HepG2 (cell line): ENCODE data around the gene COX14. TPM values are rescaled to one million over a fixed set of nuclear protein-coding genes. Genes with fewer than 3 reads are reported as not detected.
A peak's percentile ranks its signal among the peaks of the same experiment; 100 is the strongest.

Experiments used
- ATAC-seq: fragments of 200-7000 bp; cut with Tn5 transposase; 3 replicates; pipeline ENCODE4 v1.9.1; 2020; ENCODE audit warnings: mild to moderate bottlenecking, moderate library complexity
- BruUV-seq: library from RNA; stranded (reverse); fragments of 400-500 nt; replicated peaks from 2 replicates; lab custom pipeline; 2021; lab: Mats Ljungman, UMichigan
- CTCF ChIA-PET: fragments of 300-600 bp; formaldehyde crosslinking; extraction: SDS; loops from one replicate; lab custom pipeline; 2021; ENCODE audit warnings: low total read pairs, inconsistent platforms, low intra/inter-chr PET ratio; lab: Yijun Ruan, JAX
- POLR2A ChIA-PET: fragments of 350-600 bp; sonication (Branson Sonifier 250); formaldehyde crosslinking; loops from one replicate; lab custom pipeline; 2020; ENCODE audit warnings: antibody characterized with exemption, inconsistent platforms; lab: Yijun Ruan, JAX
- DNase-seq: peaks from one replicate; pipeline ENCODE4 v3.0.0-alpha.2; 2015; ENCODE audit warnings: low spot score
- FAIRE-seq: peaks from 3 replicates; lab custom pipeline; 2011; peaks lifted over from hg19 to GRCh38; lab: Jason Lieb, UNC
- H2AFZ ChIP-seq: one replicate; pipeline ENCODE4 v1.6.1; 2011; ENCODE audit warnings: low read length, inconsistent platforms
- H3K27ac ChIP-seq: fragments of 300-600 bp; 3 replicates; pipeline ENCODE4 v1.8.0; 2011; ENCODE audit warnings: mixed run types, mild to moderate bottlenecking, mixed read lengths, low read length, inconsistent platforms; ENCODE audit not compliant: insufficient read depth; ENCODE audit errors: extremely low read length
- H3K27me3 ChIP-seq, 2 experiments: fragments of 200-600 bp in 1 of 2; 2 replicates in 1 of 2; 3 replicates in 1 of 2; pipeline versions ENCODE4 v1.6.0 to v1.8.0; 2011; ENCODE audit warnings: low read length in 2 of 2, mild to moderate bottlenecking in 2 of 2, moderate library complexity in 2 of 2, inconsistent platforms in 1 of 2; ENCODE audit not compliant: insufficient read depth in 2 of 2, control insufficient read depth in 1 of 2
- H3K36me3 ChIP-seq, 2 experiments: fragments of 200-600 bp in 1 of 2; replicated peaks in 1 of 2; 2 replicates in 1 of 2; 3 replicates in 1 of 2; pipeline versions ENCODE4 v1.5.1 to v1.8.0; 2011; ENCODE audit warnings: low read length in 2 of 2, inconsistent platforms in 1 of 2; ENCODE audit not compliant: insufficient read depth in 2 of 2, control insufficient read depth in 1 of 2
- H3K4me1 ChIP-seq: 2 replicates; pipeline ENCODE4 v1.5.1; 2012; ENCODE audit warnings: low read length, inconsistent platforms; ENCODE audit not compliant: insufficient read depth
- H3K4me2 ChIP-seq: 2 replicates; pipeline ENCODE4 v1.6.0; 2011; ENCODE audit warnings: low read depth, low read length, inconsistent platforms
- H3K4me3 ChIP-seq, 3 experiments: fragments of 200-600 bp in 1 of 3; sonication (generic), shearing (Covaris generic) in 1 of 3; replicated peaks in 1 of 3; 2 replicates each; pipeline ENCODE4 v1.5.1; 2011 to 2016; ENCODE audit warnings: low read length in 3 of 3, inconsistent platforms in 2 of 3, low read depth in 2 of 3, mild to moderate bottlenecking in 2 of 3, control low read depth in 1 of 3, mixed read lengths in 1 of 3; ENCODE audit not compliant: insufficient read depth in 1 of 3
- H3K79me2 ChIP-seq: one replicate; pipeline ENCODE4 v1.6.1; 2011; ENCODE audit warnings: low read length, inconsistent platforms; ENCODE audit not compliant: insufficient read depth
- H3K9ac ChIP-seq: 2 replicates; pipeline ENCODE4 v1.6.0; 2011; ENCODE audit warnings: mild to moderate bottlenecking, low read depth, low read length, inconsistent platforms; ENCODE audit not compliant: insufficient read depth
- H3K9me3 ChIP-seq: 2 replicates; pipeline ENCODE4 v1.5.1; 2012; ENCODE audit warnings: mild to moderate bottlenecking, low read length
- H4K20me1 ChIP-seq: 2 replicates; pipeline ENCODE4 v1.6.0; 2011; ENCODE audit warnings: inconsistent platforms, mild to moderate bottlenecking, low read length, moderate library complexity; ENCODE audit not compliant: insufficient read depth
- IRX3 ChIP-seq: sonication (generic); formaldehyde crosslinking; IDR thresholded peaks from 2 replicates; pipeline ENCODE4 v1.8.1; 2023; ENCODE audit warnings: mild to moderate bottlenecking, low read depth, missing genetic modification reagents, borderline replicate concordance
- MAFF ChIP-seq: IDR thresholded peaks from 2 replicates; pipeline ENCODE4 v1.6.1; 2011; ENCODE audit warnings: low read depth, low read length, improper control_type of control experiment
- MAFK ChIP-seq, 2 experiments: IDR thresholded peaks in 1 of 2; conservative IDR thresholded peaks in 1 of 2; 2 replicates each; pipeline ENCODE4 v1.6.1; 2011; ENCODE audit warnings: improper control_type of control experiment in 2 of 2, low read length in 2 of 2
- MED1 ChIP-seq: sonication (generic); formaldehyde crosslinking; IDR thresholded peaks from 2 replicates; pipeline ENCODE4 v1.4.0; 2020; ENCODE audit warnings: missing genetic modification reagents
- POLR2A ChIP-seq, 2 experiments: IDR thresholded peaks; 2 replicates each; pipeline ENCODE4 v1.6.1; 2011; ENCODE audit warnings: low read depth in 2 of 2, low read length in 2 of 2, mild to moderate bottlenecking in 1 of 2, moderate library complexity in 1 of 2; ENCODE audit not compliant: insufficient read depth in 1 of 2
- TBP ChIP-seq: sonication (generic); formaldehyde crosslinking; IDR thresholded peaks from 2 replicates; pipeline ENCODE4 v1.5.0; 2020; ENCODE audit warnings: missing genetic modification reagents
- ZNF235 ChIP-seq: sonication (generic); formaldehyde crosslinking; IDR thresholded peaks from 2 replicates; pipeline ENCODE4 v1.8.1; 2023; ENCODE audit warnings: mild to moderate bottlenecking, missing genetic modification reagents, borderline replicate concordance
- ZNF260 ChIP-seq: sonication (generic); formaldehyde crosslinking; IDR thresholded peaks from 2 replicates; pipeline ENCODE4 v1.4.0; 2020; ENCODE audit warnings: missing genetic modification reagents, low read depth, mild to moderate bottlenecking, borderline replicate concordance
- ZNF34 ChIP-seq: sonication (generic); formaldehyde crosslinking; IDR thresholded peaks from 2 replicates; pipeline ENCODE4 v1.4.0; 2020; ENCODE audit warnings: mild to moderate bottlenecking, missing genetic modification reagents, borderline replicate concordance
- WGBS: methylation state at CpG from one replicate; pipeline ENCODE4 v1.1.6; 2017; ENCODE audit warnings: low lambda C conversion rate; 5-methylcytosine and 5-hydroxymethylcytosine counted together
- in situ Hi-C: cut with HindIII; loops from 2 replicates; pipeline ENCODE4 v1.10.0; 2017; ENCODE audit warnings: low pct_unique_long_range_greater_than_20kb; ENCODE audit not compliant: extremely low pct_ligation_motif_present
- intact Hi-C: fragments of 100-400 bp; cut with micrococcal nuclease; formaldehyde crosslinking; loops from one replicate; pipeline ENCODE4 v1.10.0; 2022; ENCODE audit not compliant: unreplicated experiment
- polyA plus RNA-seq, 8 experiments: library from polyadenylated mRNA; depleted of rRNA in 3 of 8; stranded (reverse) in 7 of 8; unstranded in 1 of 8; fragments of >200 nt; fragmentation: Illumina TruSeq in 4 of 8; extraction: Trizol in 4 of 8; gene quantifications; 2 replicates each; pipeline versions ENCODE4 v1.2.1 to v1.2.3, GENCODE V29; 2011 to 2016; ENCODE audit warnings: low read depth in 4 of 8, missing spikeins in 1 of 8, mixed read lengths in 1 of 8; ENCODE audit not compliant: insufficient read depth in 1 of 8
- total RNA-seq, 5 experiments: library from RNA; depleted of rRNA; stranded (reverse); fragments of >200 nt; fragmentation: Illumina TruSeq; extraction: Trizol; gene quantifications; 2 replicates each; pipeline ENCODE4 v1.2.3, GENCODE V29; 2016; ENCODE audit warnings: low read depth in 1 of 5
- TF ChIP-seq, protein P1 (sequence below): sonication (generic); formaldehyde crosslinking; IDR thresholded peaks from 2 replicates; pipeline ENCODE4 v1.5.0; 2020; ENCODE audit warnings: mild to moderate bottlenecking, missing genetic modification reagents
- TF ChIP-seq, protein P2 (sequence below): sonication (generic); formaldehyde crosslinking; IDR thresholded peaks from 2 replicates; pipeline ENCODE4 v1.5.1; 2020; ENCODE audit warnings: mild to moderate bottlenecking, missing genetic modification reagents, moderate library complexity

Gene COX14
- total and polyA plus RNA-seq, 2 of the 13 experiments (the other 11 are each of a cell fraction or from before 2014, with no cell fraction given) = 53.0 to 71.6 TPM

DNA sequence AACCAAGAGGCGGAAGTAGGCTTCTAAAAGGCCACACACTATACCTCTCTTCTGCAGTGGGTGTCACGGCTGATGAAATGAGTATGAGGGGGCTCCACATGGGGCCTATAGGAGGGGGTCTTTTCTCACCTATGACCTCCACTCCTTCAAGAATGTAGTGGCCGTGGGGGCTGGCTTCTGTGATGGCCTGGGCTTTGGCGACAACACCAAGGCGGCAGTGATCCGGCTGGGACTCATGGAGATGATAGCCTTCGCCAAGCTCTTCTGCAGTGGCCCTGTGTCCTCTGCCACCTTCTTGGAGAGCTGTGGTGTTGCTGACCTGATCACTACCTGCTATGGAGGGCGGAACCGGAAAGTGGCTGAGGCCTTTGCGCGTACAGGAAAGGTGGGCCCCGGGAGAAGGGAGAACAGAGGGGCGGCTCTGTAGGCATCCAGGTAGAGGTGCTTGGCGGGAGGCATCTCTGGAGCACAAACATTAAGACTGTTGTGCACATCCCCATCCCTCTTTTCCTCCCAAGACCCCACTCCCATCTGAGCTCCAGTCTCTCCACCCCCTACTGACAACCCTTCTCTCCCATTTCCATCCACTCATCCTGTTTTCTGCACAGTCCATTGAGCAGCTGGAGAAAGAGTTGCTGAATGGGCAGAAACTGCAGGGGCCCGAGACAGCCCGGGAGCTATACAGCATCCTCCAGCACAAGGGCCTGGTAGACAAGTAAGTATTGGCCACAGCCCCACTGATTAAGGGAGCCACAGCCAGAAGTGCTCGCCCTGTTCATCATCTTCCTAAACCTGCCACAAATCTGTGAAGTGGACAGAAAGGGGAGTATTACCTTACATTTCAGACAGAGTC, 4.4 kb upstream of the COX14 start:
- H3K36me3 ChIP-seq = no peaks in the 10 kb centered on the region
- ChIA-PET CTCF (no interaction called here), POLR2A (interaction anchor here (1.2 to 7.6 kb wide), 3 partner anchors 9 to 59 kb away, joined by 3 to 265 read pairs (median 60); partner anchors contain the start of genes CERS5 and SMARCD1)
- no peak overlapping the region for H3K4me2 ChIP-seq
- DNase-seq = no peak
- no TSS peak for BruUV-seq
- H3K27ac ChIP-seq = no peak overlapping the region
- in situ Hi-C loops (no loop called here), intact Hi-C loops (no loop called here)
- WGBS = over 99% methylated on average over 17 of the region's 17 CpGs
- no peak overlapping the region for H3K9ac ChIP-seq
- no peak overlapping the region for H2AFZ ChIP-seq
- no peak overlapping the region for H3K4me3 ChIP-seq
- FAIRE-seq = no peak
- no peaks in the 10 kb centered on the region; a peak in 1 of 5 replicates for H3K27me3 ChIP-seq
- H4K20me1 ChIP-seq = no peaks in the 10 kb centered on the region
- H3K79me2 ChIP-seq = peaks cover 4% of the 10 kb centered on the region
- H3K9me3 ChIP-seq = no peaks in the 10 kb centered on the region
- no peak for ATAC-seq
- TF ChIP-seq MED1 (CRISPR knock-in tag) (no peak), IRX3 (CRISPR knock-in tag) (0 out of 2 replicates have a peak, but pooled peaks have one; percentile 26), MAFK (conservative IDR thresholded peaks at IDR 0.05 in 1 of 2, IDR thresholded peaks at IDR 0.05 in 1 of 2; ENCODE audit: low read length in 2 of 2) (peak; percentile 36; a peak in 1 of 4 replicates), TBP (CRISPR knock-in tag) (no peak), ZNF34 (CRISPR knock-in tag) (no peak), ZNF235 (CRISPR knock-in tag) (no peak), POLR2A (IDR thresholded peaks at IDR 0.05; ENCODE audit: insufficient read depth in 1 of 2, low read depth in 2 of 2, low read length in 2 of 2) (no peak), ZNF260 (CRISPR knock-in tag) (no peak), MAFF (0 out of 2 replicates have a peak, but pooled peaks have one; percentile 27)
- TF ChIP-seq, protein P1, sequence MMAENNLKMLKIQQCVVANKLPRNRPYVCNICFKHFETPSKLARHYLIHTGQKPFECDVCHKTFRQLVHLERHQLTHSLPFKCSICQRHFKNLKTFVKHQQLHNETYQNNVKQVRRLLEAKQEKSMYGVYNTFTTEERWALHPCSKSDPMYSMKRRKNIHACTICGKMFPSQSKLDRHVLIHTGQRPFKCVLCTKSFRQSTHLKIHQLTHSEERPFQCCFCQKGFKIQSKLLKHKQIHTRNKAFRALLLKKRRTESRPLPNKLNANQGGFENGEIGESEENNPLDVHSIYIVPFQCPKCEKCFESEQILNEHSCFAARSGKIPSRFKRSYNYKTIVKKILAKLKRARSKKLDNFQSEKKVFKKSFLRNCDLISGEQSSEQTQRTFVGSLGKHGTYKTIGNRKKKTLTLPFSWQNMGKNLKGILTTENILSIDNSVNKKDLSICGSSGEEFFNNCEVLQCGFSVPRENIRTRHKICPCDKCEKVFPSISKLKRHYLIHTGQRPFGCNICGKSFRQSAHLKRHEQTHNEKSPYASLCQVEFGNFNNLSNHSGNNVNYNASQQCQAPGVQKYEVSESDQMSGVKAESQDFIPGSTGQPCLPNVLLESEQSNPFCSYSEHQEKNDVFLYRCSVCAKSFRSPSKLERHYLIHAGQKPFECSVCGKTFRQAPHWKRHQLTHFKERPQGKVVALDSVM (CRISPR knock-in tag) = no peak
- TF ChIP-seq, protein P2, sequence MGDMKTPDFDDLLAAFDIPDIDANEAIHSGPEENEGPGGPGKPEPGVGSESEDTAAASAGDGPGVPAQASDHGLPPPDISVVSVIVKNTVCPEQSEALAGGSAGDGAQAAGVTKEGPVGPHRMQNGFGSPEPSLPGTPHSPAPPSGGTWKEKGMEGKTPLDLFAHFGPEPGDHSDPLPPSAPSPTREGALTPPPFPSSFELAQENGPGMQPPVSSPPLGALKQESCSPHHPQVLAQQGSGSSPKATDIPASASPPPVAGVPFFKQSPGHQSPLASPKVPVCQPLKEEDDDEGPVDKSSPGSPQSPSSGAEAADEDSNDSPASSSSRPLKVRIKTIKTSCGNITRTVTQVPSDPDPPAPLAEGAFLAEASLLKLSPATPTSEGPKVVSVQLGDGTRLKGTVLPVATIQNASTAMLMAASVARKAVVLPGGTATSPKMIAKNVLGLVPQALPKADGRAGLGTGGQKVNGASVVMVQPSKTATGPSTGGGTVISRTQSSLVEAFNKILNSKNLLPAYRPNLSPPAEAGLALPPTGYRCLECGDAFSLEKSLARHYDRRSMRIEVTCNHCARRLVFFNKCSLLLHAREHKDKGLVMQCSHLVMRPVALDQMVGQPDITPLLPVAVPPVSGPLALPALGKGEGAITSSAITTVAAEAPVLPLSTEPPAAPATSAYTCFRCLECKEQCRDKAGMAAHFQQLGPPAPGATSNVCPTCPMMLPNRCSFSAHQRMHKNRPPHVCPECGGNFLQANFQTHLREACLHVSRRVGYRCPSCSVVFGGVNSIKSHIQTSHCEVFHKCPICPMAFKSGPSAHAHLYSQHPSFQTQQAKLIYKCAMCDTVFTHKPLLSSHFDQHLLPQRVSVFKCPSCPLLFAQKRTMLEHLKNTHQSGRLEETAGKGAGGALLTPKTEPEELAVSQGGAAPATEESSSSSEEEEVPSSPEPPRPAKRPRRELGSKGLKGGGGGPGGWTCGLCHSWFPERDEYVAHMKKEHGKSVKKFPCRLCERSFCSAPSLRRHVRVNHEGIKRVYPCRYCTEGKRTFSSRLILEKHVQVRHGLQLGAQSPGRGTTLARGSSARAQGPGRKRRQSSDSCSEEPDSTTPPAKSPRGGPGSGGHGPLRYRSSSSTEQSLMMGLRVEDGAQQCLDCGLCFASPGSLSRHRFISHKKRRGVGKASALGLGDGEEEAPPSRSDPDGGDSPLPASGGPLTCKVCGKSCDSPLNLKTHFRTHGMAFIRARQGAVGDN (CRISPR knock-in tag) = no peak
- H3K4me1 ChIP-seq = peaks cover 80% of the 10 kb centered on the region
